ENCODE data around the gene A1CF.
"Not testable (repeated sequence)": the region's sequence is repeated elsewhere in the genome, so short reads cannot be mapped to it uniquely, and the experiment has no call there.

GRCh38 chr10:50881046-50881445 lies 4.4 kb downstream of the A1CF start:
- TF ChIP-seq CTCF, POLR2A, POLR2AphosphoS5, EP300 (IDR thresholded peaks at IDR 0.05): not testable (repeated sequence)
